Body of pancreas (tissue), 4 donors: Measurements from ENCODE around the gene LAMC2.
"Not testable (repeated sequence)": the region's sequence is repeated elsewhere in the genome, so short reads cannot be mapped to it uniquely, and the experiment has no call there.

ENCODE experiments used
- POLR2A ChIP-seq, 3 donors: fragments of 450-650 bp; IDR thresholded peaks; one replicate each; pipeline ENCODE4 v1.6.1; 2016; ENCODE audit warnings: antibody characterized with exemption in 3 of 3, mild to moderate bottlenecking in 2 of 3
- TF ChIP-seq, protein P1 (sequence below), 7 experiments: fragments of 450-650 bp in 4 of 7; fragments of 200-600 bp in 3 of 7; sonication (generic) in 3 of 7; IDR thresholded peaks; one replicate each; pipeline ENCODE4 v1.5.1; 2016 to 2019; ENCODE audit warnings: antibody characterized with exemption in 7 of 7

DNA sequence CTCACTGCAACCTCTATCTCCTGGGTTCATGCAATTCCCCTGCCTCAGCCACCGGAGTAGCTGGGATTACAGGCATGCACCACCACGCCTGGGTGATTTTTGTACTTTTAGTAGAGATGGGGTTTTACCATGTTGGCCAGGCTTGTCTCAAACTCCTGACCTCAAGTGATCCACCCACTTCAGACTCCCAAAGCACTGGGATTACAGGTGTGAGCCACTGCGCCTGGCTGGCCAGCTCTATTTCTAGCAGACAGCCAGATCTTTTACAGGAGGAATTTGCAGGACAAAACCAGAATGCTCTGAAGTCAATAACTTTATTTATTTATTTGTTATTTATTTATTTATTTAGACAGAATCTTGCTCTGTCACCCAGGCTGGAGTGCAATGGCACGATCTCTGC is 87.9 kb downstream of the LAMC2 start:
- TF ChIP-seq POLR2A (IDR thresholded peaks at IDR 0.05), result not testable (repeated sequence)
- TF ChIP-seq, protein P1, sequence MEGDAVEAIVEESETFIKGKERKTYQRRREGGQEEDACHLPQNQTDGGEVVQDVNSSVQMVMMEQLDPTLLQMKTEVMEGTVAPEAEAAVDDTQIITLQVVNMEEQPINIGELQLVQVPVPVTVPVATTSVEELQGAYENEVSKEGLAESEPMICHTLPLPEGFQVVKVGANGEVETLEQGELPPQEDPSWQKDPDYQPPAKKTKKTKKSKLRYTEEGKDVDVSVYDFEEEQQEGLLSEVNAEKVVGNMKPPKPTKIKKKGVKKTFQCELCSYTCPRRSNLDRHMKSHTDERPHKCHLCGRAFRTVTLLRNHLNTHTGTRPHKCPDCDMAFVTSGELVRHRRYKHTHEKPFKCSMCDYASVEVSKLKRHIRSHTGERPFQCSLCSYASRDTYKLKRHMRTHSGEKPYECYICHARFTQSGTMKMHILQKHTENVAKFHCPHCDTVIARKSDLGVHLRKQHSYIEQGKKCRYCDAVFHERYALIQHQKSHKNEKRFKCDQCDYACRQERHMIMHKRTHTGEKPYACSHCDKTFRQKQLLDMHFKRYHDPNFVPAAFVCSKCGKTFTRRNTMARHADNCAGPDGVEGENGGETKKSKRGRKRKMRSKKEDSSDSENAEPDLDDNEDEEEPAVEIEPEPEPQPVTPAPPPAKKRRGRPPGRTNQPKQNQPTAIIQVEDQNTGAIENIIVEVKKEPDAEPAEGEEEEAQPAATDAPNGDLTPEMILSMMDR (IDR thresholded peaks at IDR 0.05), result not testable (repeated sequence)
